DMS153 treated with DMSO at 0.1 percent for 48 hours (cell line): Measurements from ENCODE around the gene FNDC3B.

ENCODE experiments used
- DNase-seq: peaks from one replicate; lab custom pipeline; 2025; ENCODE audit not compliant: unreplicated experiment; lab: John Stamatoyannopoulos, UW

Gene FNDC3B

GRCh38 chr3:172324611-172325203 is 285.3 kb downstream of the FNDC3B start:
- no peak for DNase-seq

- DNase-seq: no peak
Measured at GRCh38 chr3:172325461-172325860, 286.1 kb downstream of the FNDC3B start.

- no peak for DNase-seq
Measured at GRCh38 chr3:172326993-172327392, 287.6 kb downstream of the FNDC3B start.

- DNase-seq: no peak
Measured at GRCh38 chr3:172328282-172328681, 288.9 kb downstream of the FNDC3B start.

- no peak for DNase-seq
Measured at GRCh38 chr3:172329070-172329469, 289.7 kb downstream of the FNDC3B start.

- no peak for DNase-seq
Measured at GRCh38 chr3:172330413-172330812, 291.0 kb downstream of the FNDC3B start.

- peak; percentile 65 for DNase-seq
Measured at GRCh38 chr3:172332256-172333041, 293.1 kb downstream of the FNDC3B start.

GRCh38 chr3:172333042-172333377 is 293.6 kb downstream of the FNDC3B start:
- DNase-seq: no peak

- DNase-seq: no peak
Measured at GRCh38 chr3:172333692-172334457, 294.5 kb downstream of the FNDC3B start.

GRCh38 chr3:172334671-172335207 is 295.4 kb downstream of the FNDC3B start:
- DNase-seq: peak; percentile 24

- no peak for DNase-seq
Measured at GRCh38 chr3:172339892-172340291, 300.5 kb downstream of the FNDC3B start.

- no peak for DNase-seq
Measured at GRCh38 chr3:172340583-172340982, 301.2 kb downstream of the FNDC3B start.

- peak; percentile 53 for DNase-seq
Measured at GRCh38 chr3:172341482-172342059, 302.2 kb downstream of the FNDC3B start.

- DNase-seq: no peak
Measured at GRCh38 chr3:172342097-172342659, 302.8 kb downstream of the FNDC3B start.

GRCh38 chr3:172343117-172343516 is 303.7 kb downstream of the FNDC3B start:
- DNase-seq: no peak

- no peak for DNase-seq
Measured at GRCh38 chr3:172343979-172344378, 304.6 kb downstream of the FNDC3B start.

GRCh38 chr3:172346161-172346560 is 306.8 kb downstream of the FNDC3B start:
- DNase-seq: no peak

- no peak for DNase-seq
Measured at GRCh38 chr3:172347895-172348679, 308.7 kb downstream of the FNDC3B start.

- DNase-seq: no peak
Measured at GRCh38 chr3:172351895-172352466, 312.6 kb downstream of the FNDC3B start.

GRCh38 chr3:172352786-172353185 is 313.4 kb downstream of the FNDC3B start:
- no peak for DNase-seq
